ENCODE measurements around the gene HTR4.

- no peak for TF ChIP-seq CTCF (IDR thresholded peaks at IDR 0.05)
- no peak for TF ChIP-seq POLR2A (IDR thresholded peaks at IDR 0.05)
Observed at GRCh38 chr5:148535190-148535589, 119.1 kb downstream of the HTR4 start.

Data from tibial nerve (tissue), 3 donors.